ENCODE data around the gene PRKCZ. TPM values are rescaled to one million over a fixed set of nuclear protein-coding genes. Genes with fewer than 3 reads are reported as not detected.

The PRKCZ gene
- total RNA-seq, 1 donor from 2014 or later = 17.9 TPM

- Histone ChIP-seq H3K27me3 (no peaks in the 10 kb centered on the region), H3K36me3 (no peaks in the 10 kb centered on the region), H3K4me1 (peaks cover 32% of the 10 kb centered on the region), H3K27ac (peak overlapping the region; percentile 98), H3K4me3 (peak overlapping the region; percentile 73 to 95), H3K9me3 (no peaks in the 10 kb centered on the region)
- peak in 1 of 2 donors; percentile 91 for DNase-seq (ENCODE audit: extremely low spot score in 2 of 2)
- TF ChIP-seq CTCF (IDR thresholded peaks at IDR 0.05) (no peak), POLR2A (IDR thresholded peaks at IDR 0.05) (no peak), POLR2AphosphoS5 (IDR thresholded peaks at IDR 0.05; ENCODE audit: insufficient read depth in 1 of 2, low read depth in 1 of 2) (no peak)
- intact Hi-C loops (cut with DNase I) = no loop called here
Measured at GRCh38 chr1:2226525-2227345, 176.5 kb downstream of the PRKCZ start.

DNA sequence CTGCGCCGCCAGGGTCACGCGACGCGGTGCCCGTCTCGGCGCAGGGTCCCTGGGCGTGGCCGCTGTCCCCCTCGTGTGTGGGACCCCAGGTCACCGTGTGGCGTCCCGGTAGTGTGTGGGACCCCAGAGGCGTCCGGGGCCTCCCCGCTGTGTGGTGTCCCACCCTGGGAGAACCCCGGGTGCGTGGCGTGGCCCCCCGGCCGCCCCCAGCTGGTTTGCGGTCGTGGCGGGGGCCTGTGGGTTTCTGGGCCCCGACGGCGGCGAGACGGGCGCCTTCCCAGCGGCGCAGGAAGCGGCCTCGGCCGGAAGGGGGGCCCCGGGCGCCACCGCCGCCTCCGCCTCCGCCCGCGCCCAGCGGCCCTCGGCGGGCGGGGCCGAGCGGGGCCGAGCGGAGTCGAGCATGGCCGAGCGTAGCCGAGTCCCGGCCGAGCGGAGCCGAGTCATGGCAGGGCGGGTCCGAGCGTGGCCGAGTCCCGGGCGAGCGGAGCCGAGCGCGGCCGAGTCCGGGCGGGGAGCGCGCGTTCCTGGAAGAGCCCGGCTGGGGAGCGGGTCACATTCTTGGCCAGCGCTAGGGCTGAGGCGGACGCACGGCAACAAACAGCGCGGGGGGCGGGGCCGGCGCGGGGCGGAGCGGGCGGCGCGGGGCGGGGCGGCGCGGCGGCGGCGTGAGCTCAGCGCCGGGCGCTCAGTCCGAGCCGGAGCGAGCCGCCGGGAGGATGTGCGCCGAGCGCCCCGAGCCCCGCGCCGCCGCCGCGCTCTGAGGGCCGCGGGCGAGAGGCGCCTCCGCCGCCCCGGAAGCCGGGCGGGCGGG is 177.3 kb downstream of the PRKCZ start:
- peak in 1 of 2 donors; percentile 94 for DNase-seq (ENCODE audit: extremely low spot score in 2 of 2)
- Histone ChIP-seq H3K9me3 (no peaks in the 10 kb centered on the region), H3K4me1 (peaks cover 40% of the 10 kb centered on the region), H3K27me3 (no peaks in the 10 kb centered on the region), H3K4me3 (peak overlapping the region; percentile 73 to 95), H3K27ac (peak overlapping the region; percentile 98), H3K36me3 (no peaks in the 10 kb centered on the region)
- intact Hi-C loops (cut with DNase I) = loop anchor here (1.0 to 2.0 kb wide), 2 partner anchors 15 to 91 kb away; no protein-coding TSS in a partner anchor
- peak in 1 of 2 donors; percentile 88 for TF ChIP-seq POLR2A (IDR thresholded peaks at IDR 0.05)
- TF ChIP-seq CTCF (IDR thresholded peaks at IDR 0.05) = no peak
- TF ChIP-seq POLR2AphosphoS5 (IDR thresholded peaks at IDR 0.05; ENCODE audit: insufficient read depth in 1 of 2, low read depth in 1 of 2) = peak in 1 of 2 donors; percentile 62

GRCh38 chr1:2228157-2228594 is 178.0 kb downstream of the PRKCZ start, which contains the start of gene SKI:
TSS of gene SKI (plus strand) at chr1:2228319. CDS start at chr1:2228767, 448 bp downstream.
- Histone ChIP-seq H3K36me3 (no peaks in the 10 kb centered on the region), H3K4me3 (peak within 1 kb of the TSS; percentile 73 to 95), H3K27me3 (no peaks in the 10 kb centered on the region), H3K9me3 (no peaks in the 10 kb centered on the region), H3K4me1 (peaks cover 46% of the 10 kb centered on the region), H3K27ac (peak within 1 kb of the TSS; percentile 98)
- DNase-seq (ENCODE audit: extremely low spot score in 2 of 2) = no peak
- intact Hi-C loops (cut with DNase I) = loop anchor here (1.0 to 2.0 kb wide), 2 partner anchors 15 to 90 kb away; no protein-coding TSS in a partner anchor
- no peak for TF ChIP-seq CTCF (IDR thresholded peaks at IDR 0.05)
- TF ChIP-seq POLR2AphosphoS5 (IDR thresholded peaks at IDR 0.05; ENCODE audit: insufficient read depth in 1 of 2, low read depth in 1 of 2) = no peak
- TF ChIP-seq POLR2A (IDR thresholded peaks at IDR 0.05) = no peak

GRCh38 chr1:2228694-2229036 is 178.5 kb downstream of the PRKCZ start:
- Histone ChIP-seq H3K4me1 (peaks cover 51% of the 10 kb centered on the region), H3K4me3 (peak overlapping the region; percentile 60 to 63), H3K36me3 (no peaks in the 10 kb centered on the region), H3K9me3 (no peaks in the 10 kb centered on the region), H3K27ac (peak overlapping the region; percentile 96), H3K27me3 (no peaks in the 10 kb centered on the region)
- intact Hi-C loops (cut with DNase I) = loop anchor here (1.0 to 2.0 kb wide), 2 partner anchors 16 to 90 kb away; no protein-coding TSS in a partner anchor
- no peak for DNase-seq (ENCODE audit: extremely low spot score in 2 of 2)
- TF ChIP-seq POLR2A (IDR thresholded peaks at IDR 0.05) = no peak
- TF ChIP-seq POLR2AphosphoS5 (IDR thresholded peaks at IDR 0.05; ENCODE audit: insufficient read depth in 1 of 2, low read depth in 1 of 2) = no peak
- TF ChIP-seq CTCF (IDR thresholded peaks at IDR 0.05) = no peak

All from vagina (tissue), 2 donors.